Measurements from ENCODE around the gene CCNO.

DNA sequence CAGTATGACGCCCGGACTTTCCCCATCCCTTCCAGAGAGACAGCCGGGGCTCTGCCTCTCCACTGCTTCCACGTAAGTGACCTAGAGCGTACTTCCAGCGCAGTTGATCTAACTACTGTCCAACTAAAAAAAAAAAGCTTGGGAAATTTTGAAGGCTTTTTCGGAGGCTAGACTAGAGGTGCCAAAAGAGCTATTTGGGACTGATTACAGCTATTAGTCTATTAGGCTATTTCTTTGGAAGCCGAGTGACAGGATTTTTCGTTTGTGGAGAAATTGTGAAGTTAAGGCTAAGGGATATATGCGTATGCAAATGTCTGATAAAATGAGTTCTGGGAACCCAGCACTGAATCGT lies 1.5 kb downstream of the CCNO start:
- no peak for TF ChIP-seq CTCF (conservative IDR thresholded peaks at IDR 0.05; ENCODE audit: low read depth in 2 of 2)
- TF ChIP-seq STAT1 (IDR thresholded peaks at IDR 0.05; ENCODE audit: unreplicated experiment), result no peak
- TF ChIP-seq POLR2AphosphoS5 (IDR thresholded peaks at IDR 0.05; ENCODE audit: low read depth), result no peak
